Trophoblast cell (in vitro differentiated cells and primary cell): ENCODE measurements around the gene POU6F2.

Source experiments
- DNase-seq, 2 donors: peaks; one replicate each; pipeline ENCODE4 v3.0.0-alpha.2; 2016
- H2AFZ ChIP-seq: 2 replicates; pipeline ENCODE4 v1.6.1; 2013; ENCODE audit warnings: low read length, moderate library complexity, mild to moderate bottlenecking; ENCODE audit not compliant: insufficient read depth, poor library complexity
- H2AK5ac ChIP-seq: 2 replicates; pipeline ENCODE4 v1.6.1; 2013; ENCODE audit warnings: mild to moderate bottlenecking, low read length
- H2BK120ac ChIP-seq: 2 replicates; pipeline ENCODE4 v1.6.1; 2013; ENCODE audit warnings: low read length, mild to moderate bottlenecking, moderate library complexity; ENCODE audit not compliant: insufficient read depth, poor library complexity
- H2BK12ac ChIP-seq: 2 replicates; pipeline ENCODE4 v1.6.1; 2013; ENCODE audit warnings: mild to moderate bottlenecking, low read length, moderate library complexity
- H2BK5ac ChIP-seq: 2 replicates; pipeline ENCODE4 v1.6.1; 2013; ENCODE audit warnings: low read length, low read depth, moderate library complexity, mild to moderate bottlenecking; ENCODE audit not compliant: poor library complexity
- H3K14ac ChIP-seq: 2 replicates; pipeline ENCODE4 v1.6.1; 2013; ENCODE audit warnings: mild to moderate bottlenecking, low read length
- H3K18ac ChIP-seq: 2 replicates; pipeline ENCODE4 v1.6.1; 2013; ENCODE audit warnings: mild to moderate bottlenecking, low read length
- H3K23ac ChIP-seq: 2 replicates; pipeline ENCODE4 v1.6.1; 2013; ENCODE audit warnings: low read length
- H3K27ac ChIP-seq: 2 replicates; pipeline ENCODE4 v1.5.1; 2013; ENCODE audit warnings: low read depth, mild to moderate bottlenecking, inconsistent platforms, low read length, moderate library complexity
- H3K27me3 ChIP-seq: 2 replicates; pipeline ENCODE4 v1.6.1; 2013; ENCODE audit warnings: inconsistent platforms, mild to moderate bottlenecking, low read length, moderate library complexity; ENCODE audit not compliant: insufficient read depth
- H3K36me3 ChIP-seq, 2 experiments: 1 replicate in 1 of 2; 2 replicates in 1 of 2; pipeline ENCODE4 v1.6.1; 2013; ENCODE audit warnings: low read length in 2 of 2, mild to moderate bottlenecking in 2 of 2, moderate library complexity in 1 of 2; ENCODE audit not compliant: insufficient read depth in 2 of 2, control insufficient read depth in 1 of 2
- H3K4ac ChIP-seq: 2 replicates; pipeline ENCODE4 v1.6.1; 2013; ENCODE audit warnings: low read depth, mild to moderate bottlenecking, low read length, moderate library complexity
- H3K4me1 ChIP-seq, 2 experiments: 1 replicate in 1 of 2; 2 replicates in 1 of 2; pipeline ENCODE4 v1.6.1; 2013; ENCODE audit warnings: low read length in 2 of 2, mild to moderate bottlenecking in 2 of 2, moderate library complexity in 1 of 2; ENCODE audit not compliant: insufficient read depth in 2 of 2, control insufficient read depth in 1 of 2
- H3K4me2 ChIP-seq: 2 replicates; pipeline ENCODE4 v1.6.1; 2013; ENCODE audit warnings: inconsistent platforms, mild to moderate bottlenecking, low read length, moderate library complexity
- H3K4me3 ChIP-seq: 2 replicates; pipeline ENCODE4 v1.5.1; 2013; ENCODE audit warnings: mild to moderate bottlenecking, low read depth, low read length, inconsistent platforms
- H3K79me1 ChIP-seq: one replicate; pipeline ENCODE4 v1.6.1; 2013; ENCODE audit warnings: low read length
- H3K79me2 ChIP-seq: 2 replicates; pipeline ENCODE4 v1.6.1; 2013; ENCODE audit warnings: low read length, mild to moderate bottlenecking; ENCODE audit not compliant: control insufficient read depth, insufficient read depth, poor library complexity
- H3K9ac ChIP-seq: 2 replicates; pipeline ENCODE4 v1.6.1; 2013; ENCODE audit warnings: mild to moderate bottlenecking, low read length
- H3K9me3 ChIP-seq: 2 replicates; pipeline ENCODE4 v1.6.1; 2013; ENCODE audit warnings: low read depth, mild to moderate bottlenecking, control low read depth, inconsistent platforms, low read length; ENCODE audit not compliant: insufficient read depth
- H4K12ac ChIP-seq: 2 replicates; pipeline ENCODE4 v1.6.1; 2013; ENCODE audit warnings: low read depth, mild to moderate bottlenecking, low read length, moderate library complexity
- H4K8ac ChIP-seq: 2 replicates; pipeline ENCODE4 v1.6.1; 2013; ENCODE audit warnings: low read depth, mild to moderate bottlenecking, low read length, moderate library complexity
- H4K91ac ChIP-seq: one replicate; pipeline ENCODE4 v1.6.1; 2013; ENCODE audit warnings: low read depth, mild to moderate bottlenecking, low read length, moderate library complexity
- WGBS: extraction: QIAGEN DNeasy Blood & Tissue Kit; methylation state at CpG from one replicate; pipeline ENCODE4 v1.1.7; 2013; ENCODE audit warnings: missing lambda C conversion rate; ENCODE audit not compliant: insufficient read length, insufficient coverage; ENCODE audit errors: extremely low coverage; 5-methylcytosine and 5-hydroxymethylcytosine counted together

The POU6F2 gene

DNA sequence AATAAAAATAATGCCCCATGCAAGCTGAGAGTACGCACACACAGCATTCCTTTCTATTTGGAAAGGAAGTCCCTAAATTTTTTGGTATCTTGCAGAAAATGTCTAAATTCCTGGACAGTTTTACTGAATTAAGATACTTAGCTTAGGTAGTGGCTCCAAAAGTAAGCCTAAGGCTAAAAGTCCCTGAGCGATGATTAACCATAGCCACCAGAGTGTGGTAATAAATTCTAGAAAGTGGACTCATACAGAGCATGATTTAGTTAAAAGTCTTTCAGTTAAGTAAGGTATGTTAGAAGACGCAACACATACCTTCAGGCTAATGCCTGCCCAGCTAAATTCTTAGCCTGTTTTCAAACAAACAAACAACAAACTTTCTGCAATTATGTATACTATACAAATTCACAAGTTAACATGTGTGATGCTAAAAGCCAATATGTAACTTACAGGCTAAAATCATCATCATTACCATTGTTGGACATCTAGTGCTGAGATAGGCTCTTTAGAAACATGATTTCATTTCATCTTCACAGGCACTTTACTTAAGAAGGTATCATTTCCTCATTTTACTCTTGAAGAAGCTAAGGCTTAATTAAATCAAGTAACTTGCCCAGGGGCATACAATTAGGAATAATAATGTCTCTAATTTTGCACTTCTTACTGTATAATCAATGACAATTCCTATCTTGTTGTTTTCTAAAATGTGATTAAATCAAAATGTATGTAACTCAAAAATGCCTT, 327.1 kb downstream of the POU6F2 start:
- no peak overlapping the region for H2BK5ac ChIP-seq
- H3K9ac ChIP-seq, result no peak overlapping the region
- no peak overlapping the region for H3K4me3 ChIP-seq
- H3K4me1 ChIP-seq, result no peaks in the 10 kb centered on the region
- H3K9me3 ChIP-seq, result no peaks in the 10 kb centered on the region
- no peaks in the 10 kb centered on the region for H3K79me1 ChIP-seq
- H2AK5ac ChIP-seq, result no peak overlapping the region
- no peak overlapping the region for H4K8ac ChIP-seq
- no peak overlapping the region for H2AFZ ChIP-seq
- H3K18ac ChIP-seq, result no peak overlapping the region
- no peak overlapping the region for H2BK12ac ChIP-seq
- no peaks in the 10 kb centered on the region for H3K79me2 ChIP-seq
- H3K36me3 ChIP-seq, result no peaks in the 10 kb centered on the region
- no peak overlapping the region for H3K14ac ChIP-seq
- H3K23ac ChIP-seq, result no peak overlapping the region
- no peak overlapping the region for H4K12ac ChIP-seq
- WGBS, result no CpG with 5 or more reads among the region's 3 CpGs
- no peak overlapping the region for H3K27ac ChIP-seq
- no peak overlapping the region for H4K91ac ChIP-seq
- no peak overlapping the region for H2BK120ac ChIP-seq
- no peak overlapping the region for H3K4ac ChIP-seq
- no peaks in the 10 kb centered on the region for H3K27me3 ChIP-seq
- no peak overlapping the region for H3K4me2 ChIP-seq
- DNase-seq, result peak; percentile 84 to 98

DNA sequence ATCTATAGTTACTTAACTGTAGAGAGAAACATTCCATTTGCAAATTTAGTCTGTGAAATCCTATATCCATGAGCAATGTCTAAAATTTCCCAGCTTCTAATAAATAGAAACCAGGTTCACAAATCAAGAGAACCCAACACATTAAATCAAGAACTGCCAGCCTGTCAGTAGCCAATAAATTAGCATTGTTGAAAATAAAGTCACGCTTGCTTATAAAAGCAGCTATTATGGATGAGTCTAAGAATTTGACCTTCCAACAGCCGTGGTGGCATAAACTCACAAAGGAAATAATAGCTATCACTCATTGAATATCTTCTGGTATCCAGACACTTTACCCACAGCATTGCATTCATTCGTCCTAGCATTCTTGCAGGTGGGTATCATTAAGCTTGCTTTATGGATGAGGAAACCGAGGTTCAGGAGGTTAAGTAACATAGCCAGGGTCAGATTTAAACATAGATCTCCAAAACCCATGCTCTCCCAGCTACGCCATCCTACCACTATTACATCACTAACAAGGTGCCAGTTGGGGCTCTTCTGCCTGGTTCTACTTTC, 328.4 kb downstream of the POU6F2 start:
- Histone ChIP-seq H3K79me1 (no peaks in the 10 kb centered on the region), H3K27me3 (no peaks in the 10 kb centered on the region), H4K12ac (no peak overlapping the region), H4K8ac (no peak overlapping the region), H2BK120ac (no peak overlapping the region), H4K91ac (no peak overlapping the region), H3K4me1 (no peaks in the 10 kb centered on the region), H3K4ac (no peak overlapping the region), H3K27ac (no peak overlapping the region), H3K9me3 (no peaks in the 10 kb centered on the region), H2AK5ac (no peak overlapping the region), H2BK5ac (no peak overlapping the region), H3K36me3 (no peaks in the 10 kb centered on the region), H3K23ac (no peak overlapping the region), H3K4me2 (no peak overlapping the region), H3K4me3 (no peak overlapping the region), H3K79me2 (no peaks in the 10 kb centered on the region), H3K18ac (no peak overlapping the region), H2AFZ (no peak overlapping the region), H3K9ac (no peak overlapping the region), H2BK12ac (no peak overlapping the region), H3K14ac (no peak overlapping the region)
- peak in 1 of 2 donors; percentile 60 for DNase-seq
- no CpG with 5 or more reads among the region's 5 CpGs for WGBS

DNA sequence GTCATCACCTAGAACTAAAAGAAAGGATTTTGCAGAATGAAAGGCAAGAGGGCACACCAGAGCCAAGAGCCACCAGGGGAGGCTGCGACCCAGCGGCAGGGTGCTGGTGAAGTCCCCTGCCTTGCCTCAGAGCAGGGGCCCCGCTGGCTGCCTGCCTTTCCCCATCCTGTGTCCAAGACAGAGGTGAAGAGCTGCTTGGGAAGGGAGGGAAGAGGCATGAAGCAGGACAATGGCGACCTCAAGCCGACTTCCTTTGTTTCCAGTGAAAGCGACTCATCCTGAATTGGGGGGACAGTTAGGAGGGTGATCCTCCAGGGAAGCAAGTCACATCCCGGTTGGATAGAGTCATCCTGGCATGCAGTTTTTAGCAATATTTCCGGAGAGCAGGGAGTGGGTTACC, 333.0 kb downstream of the POU6F2 start:
- H3K4me2 ChIP-seq, result no peak overlapping the region
- no peak overlapping the region for H2BK120ac ChIP-seq
- H3K79me1 ChIP-seq, result no peaks in the 10 kb centered on the region
- no peak overlapping the region for H3K4me3 ChIP-seq
- H4K8ac ChIP-seq, result no peak overlapping the region
- H2BK5ac ChIP-seq, result no peak overlapping the region
- no peak overlapping the region for H3K27ac ChIP-seq
- no peaks in the 10 kb centered on the region for H3K27me3 ChIP-seq
- H2AK5ac ChIP-seq, result no peak overlapping the region
- no peak for DNase-seq
- H3K36me3 ChIP-seq, result no peaks in the 10 kb centered on the region
- no peak overlapping the region for H4K12ac ChIP-seq
- no peak overlapping the region for H4K91ac ChIP-seq
- no peak overlapping the region for H2AFZ ChIP-seq
- H3K9me3 ChIP-seq, result no peaks in the 10 kb centered on the region
- H3K4ac ChIP-seq, result no peak overlapping the region
- WGBS, result no CpG with 5 or more reads among the region's 8 CpGs
- H2BK12ac ChIP-seq, result no peak overlapping the region
- no peaks in the 10 kb centered on the region for H3K79me2 ChIP-seq
- H3K23ac ChIP-seq, result no peak overlapping the region
- no peak overlapping the region for H3K14ac ChIP-seq
- no peaks in the 10 kb centered on the region for H3K4me1 ChIP-seq
- H3K9ac ChIP-seq, result no peak overlapping the region
- H3K18ac ChIP-seq, result no peak overlapping the region

DNA sequence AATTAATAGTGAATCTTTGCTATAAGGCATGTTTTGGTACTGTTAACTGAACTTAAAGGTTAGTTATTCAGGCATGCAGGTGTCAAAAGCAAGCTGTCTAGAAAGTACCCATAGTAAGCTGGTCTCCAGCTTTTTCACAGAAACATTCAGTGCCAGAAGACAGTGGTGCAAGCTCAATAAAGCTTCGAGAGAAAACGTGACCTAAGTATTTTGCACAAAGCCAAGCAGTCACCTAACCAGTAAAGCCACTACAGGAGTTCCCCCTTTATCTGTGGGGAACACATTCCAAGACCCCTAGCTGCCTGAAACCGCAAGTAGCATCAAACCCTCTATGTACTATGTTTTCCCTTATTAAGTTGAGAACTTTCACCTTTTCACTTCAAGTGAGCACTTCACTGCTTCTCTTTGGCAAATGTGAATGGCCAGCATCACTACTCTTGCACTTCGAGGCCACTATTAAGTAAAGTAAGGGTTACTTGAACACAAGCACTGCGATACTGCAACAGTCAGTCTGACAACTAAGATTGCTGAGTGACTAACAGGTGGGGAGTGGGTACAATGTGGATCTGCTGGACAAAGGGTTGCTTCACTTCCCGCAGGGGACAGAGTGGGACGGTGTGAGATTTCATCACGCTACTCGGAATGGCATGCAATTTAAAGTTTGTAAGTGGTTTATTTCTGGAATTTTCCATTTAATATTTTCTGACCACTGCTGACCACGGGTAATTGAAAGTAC, 334.7 kb downstream of the POU6F2 start:
- Histone ChIP-seq H3K4me1 (no peaks in the 10 kb centered on the region), H2BK5ac (no peak overlapping the region), H3K23ac (peak overlapping the region; percentile 93), H2BK12ac (no peak overlapping the region), H2AK5ac (no peak overlapping the region), H3K79me2 (no peaks in the 10 kb centered on the region), H3K27ac (no peak overlapping the region), H2BK120ac (no peak overlapping the region), H3K9ac (no peak overlapping the region), H3K9me3 (no peaks in the 10 kb centered on the region), H3K4me3 (no peak overlapping the region), H2AFZ (no peak overlapping the region), H4K91ac (no peak overlapping the region), H3K4me2 (no peak overlapping the region), H4K8ac (no peak overlapping the region), H3K18ac (no peak overlapping the region), H3K14ac (no peak overlapping the region), H3K27me3 (no peaks in the 10 kb centered on the region), H3K79me1 (no peaks in the 10 kb centered on the region), H3K4ac (no peak overlapping the region), H4K12ac (no peak overlapping the region), H3K36me3 (no peaks in the 10 kb centered on the region)
- DNase-seq, result peak; percentile 69 to 85
- no CpG with 5 or more reads among the region's 10 CpGs for WGBS
